GM19455 (cell line): ENCODE measurements around the gene HIVEP2.

Experiments used
- ATAC-seq: cut with Tn5 transposase; IDR thresholded peaks from one replicate; pipeline ENCODE4 v1.9.1; 2021; ENCODE audit not compliant: unreplicated experiment

Gene HIVEP2

GRCh38 chr6:142945446-142946180 is 637 bp upstream of the HIVEP2 start:
- peak; percentile 13 for ATAC-seq

- peak; percentile 3 for ATAC-seq
Measured at GRCh38 chr6:142944124-142945048, 590 bp downstream of the HIVEP2 start.

GRCh38 chr6:142943711-142944123 is 1.3 kb downstream of the HIVEP2 start:
- ATAC-seq, result no peak

DNA sequence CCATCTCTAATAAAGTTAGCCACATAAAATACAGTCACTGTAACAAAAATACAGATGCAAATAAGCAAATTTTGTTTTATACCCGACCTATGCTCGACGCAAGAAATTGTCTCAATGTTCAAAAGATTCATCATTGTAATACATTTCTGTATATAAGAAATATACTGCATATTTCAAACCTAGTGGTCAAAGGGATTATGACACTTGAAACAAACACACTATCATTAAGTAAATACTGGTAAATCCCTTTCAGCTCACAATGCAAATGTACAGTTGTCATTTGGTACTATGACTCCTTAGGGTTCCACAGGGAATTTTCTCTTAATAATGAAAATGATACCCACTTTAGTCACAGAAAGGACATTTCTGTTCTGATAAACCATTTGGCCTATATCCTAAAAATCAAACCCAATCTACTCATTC is 2.2 kb downstream of the HIVEP2 start:
- no peak for ATAC-seq

DNA sequence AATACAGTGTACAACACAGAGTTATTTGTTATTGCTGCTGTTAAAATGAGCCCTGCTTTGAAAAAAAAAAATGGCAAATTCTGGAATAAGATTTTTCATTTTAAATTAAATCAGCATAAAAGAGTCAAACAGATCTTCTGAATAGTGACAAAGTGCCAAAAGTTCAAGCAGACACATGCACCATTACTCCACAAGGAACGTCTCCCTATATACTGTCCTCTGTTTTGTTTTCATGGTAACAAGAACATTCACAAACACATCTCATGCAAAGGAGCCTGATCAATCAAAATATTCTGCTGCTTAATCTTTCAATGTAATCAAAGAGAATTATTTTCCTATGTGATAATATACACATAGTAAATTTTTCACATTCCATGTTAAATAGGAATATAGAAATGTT is 2.7 kb downstream of the HIVEP2 start:
- ATAC-seq, result no peak

- no peak for ATAC-seq
Measured at GRCh38 chr6:142941018-142941417, 4.0 kb downstream of the HIVEP2 start.

- no peak for ATAC-seq
Measured at GRCh38 chr6:142940487-142940886, 4.5 kb downstream of the HIVEP2 start.

- no peak for ATAC-seq
Measured at GRCh38 chr6:142938510-142938909, 6.5 kb downstream of the HIVEP2 start.

- no peak for ATAC-seq
Measured at GRCh38 chr6:142937986-142938385, 7.0 kb downstream of the HIVEP2 start.

DNA sequence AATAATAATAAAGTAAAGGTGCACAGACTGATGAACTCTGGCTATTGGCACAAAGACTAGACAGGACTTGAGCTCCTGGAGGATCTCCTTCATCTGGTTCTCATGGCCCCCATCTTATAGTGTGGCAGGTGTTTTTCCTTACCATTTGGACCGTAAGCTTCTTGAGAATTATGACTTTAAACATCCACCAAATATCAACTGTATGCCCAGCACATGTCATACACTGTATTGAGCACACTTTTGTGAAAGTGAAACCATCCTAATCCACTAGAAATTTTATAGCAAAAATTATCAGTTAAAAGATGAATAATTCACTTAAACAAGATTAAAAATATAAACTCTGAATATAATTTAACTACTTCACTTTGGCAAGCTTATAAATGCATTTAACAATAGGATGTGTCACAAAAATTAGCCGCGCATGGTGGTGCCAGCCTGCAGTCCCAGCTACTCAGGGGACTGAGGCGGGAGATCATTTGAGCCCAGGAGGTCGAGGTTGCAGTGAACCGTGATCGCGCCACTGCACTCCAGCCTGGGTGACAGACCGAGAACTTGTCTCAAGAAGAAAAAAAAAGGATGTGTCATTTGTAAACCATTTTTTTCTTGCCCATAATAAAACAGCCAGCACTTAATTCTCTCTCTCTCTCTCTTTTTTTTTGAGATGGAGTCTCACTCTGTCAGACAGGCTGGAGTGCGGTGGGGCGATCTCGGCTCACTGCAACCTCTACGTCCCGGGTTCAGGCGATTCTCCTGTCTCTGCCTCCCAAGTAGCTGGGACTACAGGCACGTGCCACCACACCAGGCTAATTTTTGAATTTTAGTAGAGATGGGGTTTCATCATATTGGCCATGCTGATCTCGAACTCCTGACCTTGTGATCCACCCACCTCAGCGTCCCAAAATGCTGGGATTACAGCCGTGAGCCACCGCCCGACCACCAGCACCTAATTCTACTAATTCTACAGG is 9.1 kb downstream of the HIVEP2 start:
- ATAC-seq, result peak; percentile 57

- ATAC-seq, result no peak
Measured at GRCh38 chr6:142934599-142934998, 10.4 kb downstream of the HIVEP2 start.

DNA sequence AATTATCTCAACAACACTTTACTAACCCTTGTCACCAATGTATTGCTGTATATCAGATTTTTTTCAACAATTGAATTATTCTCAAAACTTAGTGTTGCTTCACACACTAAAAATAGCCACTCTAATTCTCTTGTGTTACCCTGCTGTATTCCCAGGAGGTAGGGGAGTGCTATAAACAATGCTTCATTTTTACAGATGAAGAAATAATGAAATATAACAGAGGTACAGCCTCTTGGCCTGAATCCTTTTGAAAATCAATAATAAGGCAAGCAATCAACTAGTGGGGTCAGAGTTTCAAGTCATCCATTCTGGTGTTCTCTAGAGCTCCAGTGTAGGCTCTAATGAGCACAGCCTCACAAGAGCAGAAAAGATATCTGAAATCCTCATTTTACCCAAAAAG is 10.9 kb downstream of the HIVEP2 start:
- ATAC-seq, result no peak

DNA sequence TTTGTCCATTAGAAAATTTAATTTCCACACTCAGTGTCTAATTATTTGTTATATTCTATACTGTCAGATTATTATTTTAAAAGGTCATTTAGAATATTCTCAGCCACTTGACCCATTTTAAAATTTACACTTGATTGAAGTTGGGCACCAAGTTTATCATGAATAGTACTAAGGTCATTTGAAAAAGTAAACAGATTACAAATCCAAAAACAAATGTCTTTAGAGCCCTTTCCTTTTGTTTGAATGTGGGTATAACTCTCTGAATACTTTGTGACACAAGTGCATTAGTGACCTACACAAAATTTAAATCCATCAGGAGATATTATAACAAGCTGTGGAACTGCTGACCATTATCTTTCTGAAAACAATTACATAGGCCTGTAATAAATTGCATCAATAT is 11.3 kb downstream of the HIVEP2 start:
- no peak for ATAC-seq

GRCh38 chr6:142932889-142933288 is 12.1 kb downstream of the HIVEP2 start:
- ATAC-seq, result peak; percentile 41

DNA sequence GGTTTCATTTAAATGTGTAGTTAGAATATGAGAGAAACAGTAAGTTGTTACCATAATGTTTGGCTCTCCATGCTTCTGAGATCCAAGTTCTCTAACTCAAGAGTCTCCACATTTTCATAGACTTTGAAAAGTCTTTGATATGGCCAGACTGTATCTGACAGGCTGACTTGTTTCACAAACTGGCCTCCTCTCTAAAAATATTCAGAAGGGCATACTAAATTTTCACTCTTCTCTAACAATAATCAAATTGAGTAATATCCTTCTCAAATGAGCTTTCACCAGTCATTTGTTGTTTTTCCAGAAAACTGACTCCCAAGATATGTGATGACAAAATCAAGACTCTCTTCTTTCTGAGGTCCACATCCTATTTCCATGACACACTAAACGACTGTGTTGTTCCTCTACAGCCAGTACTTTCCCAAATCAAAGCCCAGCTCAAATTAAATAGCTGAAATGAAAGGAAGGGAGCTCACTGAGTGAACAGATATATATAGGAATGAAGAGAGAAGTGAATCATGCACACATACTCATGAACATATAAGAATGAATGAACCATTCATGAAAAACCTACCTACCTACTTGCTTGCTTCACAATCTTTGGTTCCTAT is 15.1 kb downstream of the HIVEP2 start:
- ATAC-seq, result no peak

- ATAC-seq, result no peak
Measured at GRCh38 chr6:142927904-142928303, 17.1 kb downstream of the HIVEP2 start.

GRCh38 chr6:142927271-142927580 is 17.8 kb downstream of the HIVEP2 start:
- ATAC-seq, result no peak

DNA sequence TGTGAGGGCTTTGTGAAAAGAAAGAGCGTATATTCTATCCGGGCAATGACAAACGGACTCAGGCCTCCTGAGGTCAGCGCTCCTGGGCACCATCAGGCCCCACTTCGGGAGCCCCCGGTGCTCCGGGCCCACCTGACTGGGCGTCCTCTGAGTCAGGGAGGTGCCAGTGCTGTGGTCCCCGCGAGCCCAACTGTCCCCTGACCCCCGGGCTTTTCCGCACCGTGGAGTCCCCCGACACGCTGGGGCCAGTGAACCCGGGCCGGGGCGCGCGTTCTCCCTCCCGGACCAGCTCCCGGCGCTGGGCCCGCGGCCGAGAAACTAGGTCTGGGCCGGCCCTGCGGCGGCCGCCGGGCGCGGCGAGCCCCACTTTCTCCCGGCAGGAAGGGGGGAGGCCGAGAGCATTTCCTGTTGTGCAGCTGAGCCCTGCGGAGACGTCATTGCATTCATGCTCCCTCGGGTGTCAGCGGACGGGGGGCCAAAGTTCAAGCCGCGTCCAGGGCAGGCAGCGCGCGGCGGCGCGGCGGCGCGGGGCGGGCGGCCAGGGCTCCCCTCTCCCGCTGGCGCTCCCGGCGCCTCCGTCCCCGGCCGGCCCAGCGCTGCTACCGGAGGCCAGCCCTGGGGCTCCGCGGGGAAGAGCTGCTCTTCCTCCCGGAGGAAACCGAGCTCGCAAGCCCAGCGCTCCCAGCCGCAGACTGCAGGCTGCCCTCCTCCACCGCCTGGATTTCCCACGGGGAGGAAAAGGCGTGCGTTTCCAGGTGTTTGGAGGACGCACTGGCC is 18.3 kb downstream of the HIVEP2 start:
- ATAC-seq, result peak; percentile 94

DNA sequence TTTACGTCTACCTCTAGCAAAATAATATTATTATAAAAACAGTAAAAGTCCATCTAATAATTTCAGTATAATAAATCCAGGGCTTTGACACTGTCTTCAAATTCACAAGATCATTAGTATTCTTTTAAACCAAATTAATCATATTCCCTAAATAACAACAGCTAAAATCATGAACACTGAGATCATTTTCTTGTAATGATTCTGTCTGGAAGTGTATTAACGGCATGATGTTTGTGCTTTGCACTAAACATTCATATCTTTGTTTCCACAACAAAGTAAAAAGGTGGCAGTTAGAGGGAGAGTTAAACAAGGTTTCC is 18.8 kb downstream of the HIVEP2 start:
- no peak for ATAC-seq

GRCh38 chr6:142925575-142926110 is 19.3 kb downstream of the HIVEP2 start:
- no peak for ATAC-seq
